GM23338 (cell line): ENCODE measurements around the gene FILIP1.

Experiments
- CREB1 ChIP-seq: fragments of 250-450 bp; sonication (Bioruptor Pico); IDR thresholded peaks from 2 replicates; pipeline ENCODE4 v1.5.0; 2020; ENCODE audit warnings: low read depth, mild to moderate bottlenecking, moderate library complexity
- EZH2 ChIP-seq: fragments of 200-600 bp; sonication (generic); IDR thresholded peaks from one replicate; pipeline ENCODE4 v1.8.0; 2017; ENCODE audit warnings: antibody characterized with exemption, mild to moderate bottlenecking, low read depth; ENCODE audit not compliant: unreplicated experiment
- NANOG ChIP-seq: IDR thresholded peaks from 2 replicates; pipeline ENCODE4 v1.6.1; 2016; ENCODE audit warnings: antibody characterized with exemption, borderline replicate concordance
- POLR2AphosphoS5 ChIP-seq: IDR thresholded peaks from 2 replicates; pipeline ENCODE4 v1.6.1; 2016; ENCODE audit warnings: antibody characterized with exemption, low read depth
- STAT1 ChIP-seq: IDR thresholded peaks from one replicate; pipeline ENCODE4 v1.6.1; 2016; ENCODE audit warnings: antibody characterized with exemption; ENCODE audit not compliant: unreplicated experiment
- ZNF114 ChIP-seq: fragments of 250-450 bp; sonication (Bioruptor Pico); IDR thresholded peaks from 2 replicates; pipeline ENCODE4 v1.5.0; 2020; ENCODE audit warnings: mild to moderate bottlenecking, moderate library complexity
- TF ChIP-seq, protein P1 (sequence below), 2 experiments: fragments of 200-600 bp in 1 of 2; sonication (generic) in 1 of 2; conservative IDR thresholded peaks; 2 replicates each; pipeline versions ENCODE4 v1.5.1 to v1.6.1; 2016 to 2017; ENCODE audit warnings: antibody characterized with exemption in 2 of 2, low read depth in 2 of 2, mild to moderate bottlenecking in 2 of 2, moderate library complexity in 1 of 2
- TF ChIP-seq, protein P2 (sequence below): IDR thresholded peaks from one replicate; pipeline ENCODE4 v1.6.1; 2018; ENCODE audit warnings: antibody characterized with exemption; ENCODE audit not compliant: unreplicated experiment

DNA sequence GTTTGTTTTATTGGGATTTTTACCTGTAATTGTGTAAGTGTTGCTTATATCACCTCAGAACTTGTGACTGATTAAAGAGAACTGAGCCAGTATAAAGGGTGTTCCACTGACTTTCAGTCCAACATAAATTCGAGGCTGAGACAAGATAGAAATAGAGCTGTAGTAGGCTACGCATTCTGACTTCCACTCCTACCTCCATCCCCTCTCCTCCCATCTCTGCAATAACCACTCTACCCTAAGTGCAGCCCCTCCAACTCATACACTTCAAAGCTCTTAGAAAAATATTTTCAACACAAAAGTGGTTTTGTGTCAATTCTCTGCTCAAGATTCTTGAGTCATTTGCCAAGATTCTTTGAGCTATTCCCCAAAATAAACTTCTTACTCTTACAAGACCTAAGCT lies 48.7 kb downstream of the FILIP1 start:
- TF ChIP-seq, protein P1, sequence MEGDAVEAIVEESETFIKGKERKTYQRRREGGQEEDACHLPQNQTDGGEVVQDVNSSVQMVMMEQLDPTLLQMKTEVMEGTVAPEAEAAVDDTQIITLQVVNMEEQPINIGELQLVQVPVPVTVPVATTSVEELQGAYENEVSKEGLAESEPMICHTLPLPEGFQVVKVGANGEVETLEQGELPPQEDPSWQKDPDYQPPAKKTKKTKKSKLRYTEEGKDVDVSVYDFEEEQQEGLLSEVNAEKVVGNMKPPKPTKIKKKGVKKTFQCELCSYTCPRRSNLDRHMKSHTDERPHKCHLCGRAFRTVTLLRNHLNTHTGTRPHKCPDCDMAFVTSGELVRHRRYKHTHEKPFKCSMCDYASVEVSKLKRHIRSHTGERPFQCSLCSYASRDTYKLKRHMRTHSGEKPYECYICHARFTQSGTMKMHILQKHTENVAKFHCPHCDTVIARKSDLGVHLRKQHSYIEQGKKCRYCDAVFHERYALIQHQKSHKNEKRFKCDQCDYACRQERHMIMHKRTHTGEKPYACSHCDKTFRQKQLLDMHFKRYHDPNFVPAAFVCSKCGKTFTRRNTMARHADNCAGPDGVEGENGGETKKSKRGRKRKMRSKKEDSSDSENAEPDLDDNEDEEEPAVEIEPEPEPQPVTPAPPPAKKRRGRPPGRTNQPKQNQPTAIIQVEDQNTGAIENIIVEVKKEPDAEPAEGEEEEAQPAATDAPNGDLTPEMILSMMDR (conservative IDR thresholded peaks at IDR 0.05; ENCODE audit: low read depth in 2 of 2): no peak
- TF ChIP-seq CREB1 (CRISPR knock-in tag) (no peak), STAT1 (no peak), POLR2AphosphoS5 (no peak), NANOG (no peak), ZNF114 (no peak), EZH2 (no peak)
- TF ChIP-seq, protein P2, sequence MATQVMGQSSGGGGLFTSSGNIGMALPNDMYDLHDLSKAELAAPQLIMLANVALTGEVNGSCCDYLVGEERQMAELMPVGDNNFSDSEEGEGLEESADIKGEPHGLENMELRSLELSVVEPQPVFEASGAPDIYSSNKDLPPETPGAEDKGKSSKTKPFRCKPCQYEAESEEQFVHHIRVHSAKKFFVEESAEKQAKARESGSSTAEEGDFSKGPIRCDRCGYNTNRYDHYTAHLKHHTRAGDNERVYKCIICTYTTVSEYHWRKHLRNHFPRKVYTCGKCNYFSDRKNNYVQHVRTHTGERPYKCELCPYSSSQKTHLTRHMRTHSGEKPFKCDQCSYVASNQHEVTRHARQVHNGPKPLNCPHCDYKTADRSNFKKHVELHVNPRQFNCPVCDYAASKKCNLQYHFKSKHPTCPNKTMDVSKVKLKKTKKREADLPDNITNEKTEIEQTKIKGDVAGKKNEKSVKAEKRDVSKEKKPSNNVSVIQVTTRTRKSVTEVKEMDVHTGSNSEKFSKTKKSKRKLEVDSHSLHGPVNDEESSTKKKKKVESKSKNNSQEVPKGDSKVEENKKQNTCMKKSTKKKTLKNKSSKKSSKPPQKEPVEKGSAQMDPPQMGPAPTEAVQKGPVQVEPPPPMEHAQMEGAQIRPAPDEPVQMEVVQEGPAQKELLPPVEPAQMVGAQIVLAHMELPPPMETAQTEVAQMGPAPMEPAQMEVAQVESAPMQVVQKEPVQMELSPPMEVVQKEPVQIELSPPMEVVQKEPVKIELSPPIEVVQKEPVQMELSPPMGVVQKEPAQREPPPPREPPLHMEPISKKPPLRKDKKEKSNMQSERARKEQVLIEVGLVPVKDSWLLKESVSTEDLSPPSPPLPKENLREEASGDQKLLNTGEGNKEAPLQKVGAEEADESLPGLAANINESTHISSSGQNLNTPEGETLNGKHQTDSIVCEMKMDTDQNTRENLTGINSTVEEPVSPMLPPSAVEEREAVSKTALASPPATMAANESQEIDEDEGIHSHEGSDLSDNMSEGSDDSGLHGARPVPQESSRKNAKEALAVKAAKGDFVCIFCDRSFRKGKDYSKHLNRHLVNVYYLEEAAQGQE: no peak
